Endodermal cell (in vitro differentiated cells): Measurements from ENCODE around the gene NPAS3. TPM values are rescaled to one million over a fixed set of nuclear protein-coding genes. Genes with fewer than 3 reads are reported as not detected.

ENCODE experiments used
- DNase-seq: peaks from one replicate; pipeline ENCODE4 v3.0.0-alpha.2; 2017
- H3K27ac ChIP-seq: 2 replicates; pipeline ENCODE4 v1.5.1; 2013; ENCODE audit warnings: mild to moderate bottlenecking, low read depth, low read length, moderate library complexity
- H3K27me3 ChIP-seq: 2 replicates; pipeline ENCODE4 v1.6.1; 2013; ENCODE audit warnings: mild to moderate bottlenecking, low read length, moderate library complexity; ENCODE audit not compliant: insufficient read depth, control insufficient read depth, poor library complexity, severe bottlenecking
- H3K36me3 ChIP-seq: 2 replicates; pipeline ENCODE4 v1.7.0; 2013; ENCODE audit warnings: mild to moderate bottlenecking, low read length, moderate library complexity; ENCODE audit not compliant: control insufficient read depth, insufficient read depth
- H3K4me1 ChIP-seq: one replicate; pipeline ENCODE4 v1.7.0; 2013; ENCODE audit warnings: low read length; ENCODE audit not compliant: control insufficient read depth, insufficient read depth
- H3K4me3 ChIP-seq: 2 replicates; pipeline ENCODE4 v1.5.1; 2013; ENCODE audit warnings: mild to moderate bottlenecking, low read length, moderate library complexity
- H3K9ac ChIP-seq: 2 replicates; pipeline ENCODE4 v1.6.1; 2013; ENCODE audit warnings: mild to moderate bottlenecking, low read length, moderate library complexity; ENCODE audit not compliant: poor library complexity, severe bottlenecking; ENCODE audit errors: extremely low read depth
- H3K9me3 ChIP-seq: 2 replicates; pipeline ENCODE4 v1.6.1; 2013; ENCODE audit warnings: mild to moderate bottlenecking, low read length, moderate library complexity; ENCODE audit not compliant: control insufficient read depth
- H3K27ac Mint-ChIP-seq: 2 replicates; pipeline ENCODE4 v1.8.0; 2020; ENCODE audit warnings: mixed read lengths
- H3K27me3 Mint-ChIP-seq: 2 replicates; pipeline ENCODE4 v1.8.0; 2021; ENCODE audit warnings: mild to moderate bottlenecking, mixed read lengths; ENCODE audit not compliant: insufficient read depth
- H3K36me3 Mint-ChIP-seq: 2 replicates; pipeline ENCODE4 v1.8.0; 2020; ENCODE audit warnings: low read depth, mixed read lengths
- H3K4me1 Mint-ChIP-seq: 2 replicates; pipeline ENCODE4 v1.8.0; 2020; ENCODE audit warnings: mixed read lengths
- H3K4me3 Mint-ChIP-seq: 2 replicates; pipeline ENCODE4 v1.8.0; 2020; ENCODE audit warnings: mild to moderate bottlenecking, moderate library complexity, mixed read lengths
- H3K9me3 Mint-ChIP-seq: 2 replicates; pipeline ENCODE4 v1.8.0; 2020; ENCODE audit warnings: mild to moderate bottlenecking, mixed read lengths
- CTCF ChIP-seq: fragments of 200-600 bp; sonication (generic); conservative IDR thresholded peaks from 2 replicates; pipeline ENCODE4 v1.5.0; 2021; ENCODE audit warnings: antibody characterized with exemption, mild to moderate bottlenecking
- WGBS, 2 experiments: methylation state at CpG; one replicate each; pipeline versions ENCODE4 v1.1.5 to v1.1.7; 2013; ENCODE audit warnings: missing lambda C conversion rate in 2 of 2, mixed read lengths in 1 of 2; ENCODE audit not compliant: insufficient coverage in 1 of 2, insufficient read length in 1 of 2; 5-methylcytosine and 5-hydroxymethylcytosine counted together
- total RNA-seq, 2 donors: library from RNA; stranded (reverse); fragmentation: NEBNext Ultra II Directional in 1 of 2; extraction: Animal tissue kit (Norgen Biotek cat#: 25700) in 1 of 2; gene quantifications; 2 replicates in 1 of 2; 3 replicates in 1 of 2; pipeline ENCODE4 v1.2.1, GENCODE V29; 2021

Gene NPAS3
- total RNA-seq, 2 donors from 2014 or later: 1.4 to 1.6 TPM

- H3K27me3 ChIP-seq: no peaks in the 10 kb centered on the region
- Mint-ChIP-seq H3K4me3 (no peak overlapping the region), H3K27ac (no peak overlapping the region), H3K27me3 (peaks cover 9% of the 10 kb centered on the region), H3K36me3 (no peaks in the 10 kb centered on the region), H3K4me1 (peaks cover 50% of the 10 kb centered on the region), H3K9me3 (no peaks in the 10 kb centered on the region)
- no peak for TF ChIP-seq CTCF
- H3K9me3 ChIP-seq: no peaks in the 10 kb centered on the region
- WGBS, 2 experiments: 94 to 100% methylated on average over 4 of the region's 4 CpGs
- no peak for DNase-seq
- H3K9ac ChIP-seq: no peak overlapping the region
- H3K4me3 ChIP-seq: no peak overlapping the region
- peaks cover 8% of the 10 kb centered on the region for H3K4me1 ChIP-seq
- no peaks in the 10 kb centered on the region for H3K36me3 ChIP-seq
- H3K27ac ChIP-seq: no peak overlapping the region
Observed at GRCh38 chr14:33483541-33483940, 544.9 kb downstream of the NPAS3 start.

DNA sequence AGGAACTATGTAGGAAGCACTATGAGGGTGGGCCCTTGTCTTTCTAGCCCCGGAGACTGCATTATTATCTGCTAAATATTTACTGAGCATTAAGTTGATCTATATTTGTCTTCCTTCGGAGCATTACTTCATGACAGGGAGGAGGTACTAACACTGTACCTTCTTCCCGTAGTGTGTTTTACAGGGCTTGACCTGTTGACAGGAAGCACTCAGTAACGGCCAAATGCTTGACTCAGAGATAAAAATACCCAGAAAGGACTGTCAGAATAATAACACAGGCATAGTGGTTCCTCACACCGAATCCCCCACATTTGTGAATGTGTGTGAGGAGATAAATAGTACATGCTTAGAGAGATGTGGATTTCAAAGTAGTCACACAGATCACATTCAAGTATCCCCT, 545.6 kb downstream of the NPAS3 start:
- no peak overlapping the region for H3K4me3 Mint-ChIP-seq
- WGBS, 2 experiments: 83 to 100% methylated on average over 5 of the region's 5 CpGs
- H3K36me3 ChIP-seq: no peaks in the 10 kb centered on the region

DNA sequence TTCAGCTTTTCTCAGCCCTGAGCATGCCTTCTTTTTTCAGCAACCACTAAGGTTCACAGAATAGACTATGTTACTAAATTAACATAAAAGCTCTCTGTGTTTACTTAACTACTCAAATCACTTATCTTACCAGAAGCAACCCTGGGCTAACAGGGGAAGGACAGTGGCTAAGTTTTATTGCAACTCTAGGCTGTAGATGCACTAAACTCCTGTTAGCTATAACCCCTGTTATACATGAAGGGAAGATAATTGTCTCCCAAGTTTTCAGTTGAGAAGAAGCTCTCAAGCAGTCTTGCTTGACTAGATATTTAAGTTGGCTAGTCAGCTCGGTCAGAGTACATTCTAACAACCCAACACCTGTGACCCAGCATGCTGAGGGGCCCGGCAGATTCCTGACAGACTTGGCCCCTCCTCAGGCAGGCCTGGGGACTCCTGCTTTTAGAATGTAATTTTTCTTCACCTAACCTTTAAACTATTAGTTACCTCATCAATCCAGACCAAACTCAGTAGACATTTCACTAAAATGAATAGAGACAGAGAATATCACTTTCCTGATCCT, 547.7 kb downstream of the NPAS3 start:
- no peak overlapping the region for H3K4me3 ChIP-seq
- Mint-ChIP-seq H3K36me3 (no peaks in the 10 kb centered on the region), H3K4me3 (no peak overlapping the region), H3K9me3 (no peaks in the 10 kb centered on the region), H3K27ac (no peak overlapping the region), H3K4me1 (peaks cover 37% of the 10 kb centered on the region), H3K27me3 (peaks cover 23% of the 10 kb centered on the region)
- peaks cover 3% of the 10 kb centered on the region for H3K4me1 ChIP-seq
- WGBS, 2 experiments: 67 to 70% methylated on average over 1 to 2 of the region's 2 CpGs
- H3K27ac ChIP-seq: no peak overlapping the region
- H3K27me3 ChIP-seq: no peaks in the 10 kb centered on the region
- no peaks in the 10 kb centered on the region for H3K36me3 ChIP-seq
- peak; percentile 56 for DNase-seq
- H3K9ac ChIP-seq: no peak overlapping the region
- no peak for TF ChIP-seq CTCF
- H3K9me3 ChIP-seq: no peaks in the 10 kb centered on the region

More for the DNA sequence above, 545.6 kb downstream of the NPAS3 start:
- Histone ChIP-seq H3K9ac (no peak overlapping the region), H3K4me1 (peaks cover 8% of the 10 kb centered on the region), H3K9me3 (no peaks in the 10 kb centered on the region), H3K27me3 (no peaks in the 10 kb centered on the region), H3K27ac (no peak overlapping the region), H3K4me3 (no peak overlapping the region)
- TF ChIP-seq CTCF: no peak
- Mint-ChIP-seq H3K4me1 (peaks cover 47% of the 10 kb centered on the region), H3K36me3 (no peaks in the 10 kb centered on the region), H3K9me3 (no peaks in the 10 kb centered on the region), H3K27me3 (peaks cover 11% of the 10 kb centered on the region), H3K27ac (no peak overlapping the region)
- no peak for DNase-seq
